Measurements from ENCODE around the gene NPAS3.

NPAS3 gene

GRCh38 chr14:33650430-33650829 is 711.8 kb downstream of the NPAS3 start:
- Histone ChIP-seq H3K4me1 (ENCODE audit: insufficient read depth, low read length) (peaks cover 10% of the 10 kb centered on the region; the same call in 1 of the 2 replicates), H3K4me3 (ENCODE audit: low read length) (no peak overlapping the region), H3K9ac (ENCODE audit: low read depth, low read length) (no peak overlapping the region), H3K36me3 (ENCODE audit: insufficient read depth, low read length) (no peaks in the 10 kb centered on the region), H3K27ac (ENCODE audit: low read depth, low read length) (no peak overlapping the region), H3K9me3 (ENCODE audit: insufficient read depth, low read depth, low read length) (no peaks in the 10 kb centered on the region), H3K27me3 (ENCODE audit: insufficient read depth, low read length) (no peaks in the 10 kb centered on the region)
- 87% methylated on average over 3 of the region's 3 CpGs for WGBS

- Histone ChIP-seq H3K27me3 (ENCODE audit: insufficient read depth, low read length) (no peaks in the 10 kb centered on the region), H3K36me3 (ENCODE audit: insufficient read depth, low read length) (no peaks in the 10 kb centered on the region), H3K4me3 (ENCODE audit: low read length) (no peak overlapping the region), H3K9me3 (ENCODE audit: insufficient read depth, low read depth, low read length) (no peaks in the 10 kb centered on the region), H3K9ac (ENCODE audit: low read depth, low read length) (no peak overlapping the region), H3K27ac (ENCODE audit: low read depth, low read length) (no peak overlapping the region), H3K4me1 (ENCODE audit: insufficient read depth, low read length) (peaks cover 3% of the 10 kb centered on the region; the same call in 1 of the 2 replicates)
- WGBS, result 88% methylated on average over 11 of the region's 11 CpGs
These were observed 714.1 kb downstream of the NPAS3 start for GRCh38 chr14:33652566-33653307.

- Histone ChIP-seq H3K36me3 (ENCODE audit: insufficient read depth, low read length) (no peaks in the 10 kb centered on the region), H3K9me3 (ENCODE audit: insufficient read depth, low read depth, low read length) (no peaks in the 10 kb centered on the region), H3K4me3 (ENCODE audit: low read length) (no peak overlapping the region), H3K9ac (ENCODE audit: low read depth, low read length) (no peak overlapping the region), H3K4me1 (ENCODE audit: insufficient read depth, low read length) (no peaks in the 10 kb centered on the region), H3K27me3 (ENCODE audit: insufficient read depth, low read length) (no peaks in the 10 kb centered on the region), H3K27ac (ENCODE audit: low read depth, low read length) (no peak overlapping the region)
- WGBS, result 95% methylated on average over 6 of the region's 6 CpGs
These were observed 714.6 kb downstream of the NPAS3 start for GRCh38 chr14:33653308-33653695.

GRCh38 chr14:33655421-33655820 is 716.7 kb downstream of the NPAS3 start:
- no peak overlapping the region for H3K27ac ChIP-seq (ENCODE audit: low read depth, low read length)
- 91% methylated on average over 4 of the region's 4 CpGs for WGBS
- H3K9ac ChIP-seq (ENCODE audit: low read depth, low read length), result no peak overlapping the region
- no peaks in the 10 kb centered on the region for H3K27me3 ChIP-seq (ENCODE audit: insufficient read depth, low read length)
- no peaks in the 10 kb centered on the region for H3K4me1 ChIP-seq (ENCODE audit: insufficient read depth, low read length)
- no peaks in the 10 kb centered on the region for H3K9me3 ChIP-seq (ENCODE audit: insufficient read depth, low read depth, low read length)
- no peak overlapping the region for H3K4me3 ChIP-seq (ENCODE audit: low read length)
- H3K36me3 ChIP-seq (ENCODE audit: insufficient read depth, low read length), result no peaks in the 10 kb centered on the region

- no peaks in the 10 kb centered on the region for H3K36me3 ChIP-seq (ENCODE audit: insufficient read depth, low read length)
- H3K27me3 ChIP-seq (ENCODE audit: insufficient read depth, low read length), result no peaks in the 10 kb centered on the region
- no peak overlapping the region for H3K9ac ChIP-seq (ENCODE audit: low read depth, low read length)
- WGBS, result 100% methylated on average over 2 of the region's 3 CpGs
- H3K27ac ChIP-seq (ENCODE audit: low read depth, low read length), result no peak overlapping the region
- H3K4me1 ChIP-seq (ENCODE audit: insufficient read depth, low read length), result no peaks in the 10 kb centered on the region
- H3K4me3 ChIP-seq (ENCODE audit: low read length), result no peak overlapping the region
- no peaks in the 10 kb centered on the region for H3K9me3 ChIP-seq (ENCODE audit: insufficient read depth, low read depth, low read length)
These were observed 718.8 kb downstream of the NPAS3 start for GRCh38 chr14:33657476-33657875.

GRCh38 chr14:33660248-33660647 is 721.6 kb downstream of the NPAS3 start:
- WGBS, result 100% methylated on average over 3 of the region's 3 CpGs
- no peaks in the 10 kb centered on the region for H3K4me1 ChIP-seq (ENCODE audit: insufficient read depth, low read length)
- H3K9me3 ChIP-seq (ENCODE audit: insufficient read depth, low read depth, low read length), result no peaks in the 10 kb centered on the region
- no peaks in the 10 kb centered on the region for H3K27me3 ChIP-seq (ENCODE audit: insufficient read depth, low read length)
- no peak overlapping the region for H3K4me3 ChIP-seq (ENCODE audit: low read length)
- H3K9ac ChIP-seq (ENCODE audit: low read depth, low read length), result no peak overlapping the region
- no peak overlapping the region for H3K27ac ChIP-seq (ENCODE audit: low read depth, low read length)
- H3K36me3 ChIP-seq (ENCODE audit: insufficient read depth, low read length), result no peaks in the 10 kb centered on the region

GRCh38 chr14:33661101-33661500 is 722.4 kb downstream of the NPAS3 start:
- no peak overlapping the region for H3K27ac ChIP-seq (ENCODE audit: low read depth, low read length)
- WGBS, result 95% methylated on average over 3 of the region's 3 CpGs
- H3K9me3 ChIP-seq (ENCODE audit: insufficient read depth, low read depth, low read length), result no peaks in the 10 kb centered on the region
- no peak overlapping the region for H3K4me3 ChIP-seq (ENCODE audit: low read length)
- H3K9ac ChIP-seq (ENCODE audit: low read depth, low read length), result no peak overlapping the region
- no peaks in the 10 kb centered on the region for H3K27me3 ChIP-seq (ENCODE audit: insufficient read depth, low read length)
- no peaks in the 10 kb centered on the region for H3K36me3 ChIP-seq (ENCODE audit: insufficient read depth, low read length)
- no peaks in the 10 kb centered on the region for H3K4me1 ChIP-seq (ENCODE audit: insufficient read depth, low read length)

- WGBS, result 95% methylated on average over 4 of the region's 4 CpGs
- H3K36me3 ChIP-seq (ENCODE audit: insufficient read depth, low read length), result no peaks in the 10 kb centered on the region
- no peaks in the 10 kb centered on the region for H3K4me1 ChIP-seq (ENCODE audit: insufficient read depth, low read length)
These were observed 729.4 kb downstream of the NPAS3 start for GRCh38 chr14:33668066-33668465.

GRCh38 chr14:33669111-33669510 is 730.4 kb downstream of the NPAS3 start:
- Histone ChIP-seq H3K27ac (ENCODE audit: low read depth, low read length) (no peak overlapping the region), H3K9ac (ENCODE audit: low read depth, low read length) (no peak overlapping the region), H3K4me3 (ENCODE audit: low read length) (no peak overlapping the region), H3K27me3 (ENCODE audit: insufficient read depth, low read length) (no peaks in the 10 kb centered on the region), H3K36me3 (ENCODE audit: insufficient read depth, low read length) (no peaks in the 10 kb centered on the region), H3K4me1 (ENCODE audit: insufficient read depth, low read length) (no peaks in the 10 kb centered on the region), H3K9me3 (ENCODE audit: insufficient read depth, low read depth, low read length) (0 out of 2 replicates have a peak, but pooled peaks cover 2% of the 10 kb centered on the region)
- 100% methylated on average over 2 of the region's 2 CpGs for WGBS

More at GRCh38 chr14:33668066-33668465, 729.4 kb downstream of the NPAS3 start:
- Histone ChIP-seq H3K9ac (ENCODE audit: low read depth, low read length) (no peak overlapping the region), H3K27ac (ENCODE audit: low read depth, low read length) (no peak overlapping the region), H3K27me3 (ENCODE audit: insufficient read depth, low read length) (no peaks in the 10 kb centered on the region), H3K9me3 (ENCODE audit: insufficient read depth, low read depth, low read length) (0 out of 2 replicates have a peak, but pooled peaks cover 2% of the 10 kb centered on the region), H3K4me3 (ENCODE audit: low read length) (no peak overlapping the region)

- Histone ChIP-seq H3K27ac (ENCODE audit: low read depth, low read length) (no peak overlapping the region), H3K9ac (ENCODE audit: low read depth, low read length) (no peak overlapping the region), H3K9me3 (ENCODE audit: insufficient read depth, low read depth, low read length) (0 out of 2 replicates have a peak, but pooled peaks cover 2% of the 10 kb centered on the region), H3K4me1 (ENCODE audit: insufficient read depth, low read length) (no peaks in the 10 kb centered on the region), H3K4me3 (ENCODE audit: low read length) (no peak overlapping the region), H3K27me3 (ENCODE audit: insufficient read depth, low read length) (no peaks in the 10 kb centered on the region), H3K36me3 (ENCODE audit: insufficient read depth, low read length) (no peaks in the 10 kb centered on the region)
- WGBS, result 92% methylated on average over 4 of the region's 5 CpGs
These were observed 731.6 kb downstream of the NPAS3 start for GRCh38 chr14:33670235-33670634.

GRCh38 chr14:33671556-33671955 is 732.9 kb downstream of the NPAS3 start:
- Histone ChIP-seq H3K4me3 (ENCODE audit: low read length) (no peak overlapping the region), H3K4me1 (ENCODE audit: insufficient read depth, low read length) (peaks cover 10% of the 10 kb centered on the region), H3K27ac (ENCODE audit: low read depth, low read length) (no peak overlapping the region), H3K9ac (ENCODE audit: low read depth, low read length) (no peak overlapping the region), H3K36me3 (ENCODE audit: insufficient read depth, low read length) (no peaks in the 10 kb centered on the region), H3K9me3 (ENCODE audit: insufficient read depth, low read depth, low read length) (0 out of 2 replicates have a peak, but pooled peaks cover 2% of the 10 kb centered on the region), H3K27me3 (ENCODE audit: insufficient read depth, low read length) (no peaks in the 10 kb centered on the region)
- 96% methylated on average over 1 of the region's 1 CpG for WGBS

All from HUES64 (cell line).